Epithelial cell of proximal tubule (primary cell): ENCODE results near the gene SIX6. TPM values are rescaled to one million over a fixed set of nuclear protein-coding genes. Genes with fewer than 3 reads are reported as not detected.

Experiments used
- DNase-seq: peaks from one replicate; pipeline ENCODE4 v3.0.0-alpha.2; 2011; ENCODE audit warnings: low read depth
- H3K4me3 ChIP-seq: 2 replicates; pipeline ENCODE4 v1.5.1; 2011; ENCODE audit warnings: low read depth, mild to moderate bottlenecking, low read length
- total RNA-seq: library from RNA; depleted of rRNA; stranded (reverse); fragments of >200 nt; gene quantifications from 2 replicates; pipeline ENCODE4 v1.2.3, GENCODE V29; 2015
- TF ChIP-seq, protein P1 (sequence below): conservative IDR thresholded peaks from 2 replicates; pipeline ENCODE4 v1.5.1; 2012; ENCODE audit warnings: low read depth, mild to moderate bottlenecking, low read length

Gene SIX6
- total RNA-seq, 1 donor from 2014 or later = not detected

- TF ChIP-seq, protein P1, sequence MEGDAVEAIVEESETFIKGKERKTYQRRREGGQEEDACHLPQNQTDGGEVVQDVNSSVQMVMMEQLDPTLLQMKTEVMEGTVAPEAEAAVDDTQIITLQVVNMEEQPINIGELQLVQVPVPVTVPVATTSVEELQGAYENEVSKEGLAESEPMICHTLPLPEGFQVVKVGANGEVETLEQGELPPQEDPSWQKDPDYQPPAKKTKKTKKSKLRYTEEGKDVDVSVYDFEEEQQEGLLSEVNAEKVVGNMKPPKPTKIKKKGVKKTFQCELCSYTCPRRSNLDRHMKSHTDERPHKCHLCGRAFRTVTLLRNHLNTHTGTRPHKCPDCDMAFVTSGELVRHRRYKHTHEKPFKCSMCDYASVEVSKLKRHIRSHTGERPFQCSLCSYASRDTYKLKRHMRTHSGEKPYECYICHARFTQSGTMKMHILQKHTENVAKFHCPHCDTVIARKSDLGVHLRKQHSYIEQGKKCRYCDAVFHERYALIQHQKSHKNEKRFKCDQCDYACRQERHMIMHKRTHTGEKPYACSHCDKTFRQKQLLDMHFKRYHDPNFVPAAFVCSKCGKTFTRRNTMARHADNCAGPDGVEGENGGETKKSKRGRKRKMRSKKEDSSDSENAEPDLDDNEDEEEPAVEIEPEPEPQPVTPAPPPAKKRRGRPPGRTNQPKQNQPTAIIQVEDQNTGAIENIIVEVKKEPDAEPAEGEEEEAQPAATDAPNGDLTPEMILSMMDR = no peak
- no peak for DNase-seq
These were observed 18.7 kb upstream of the SIX6 start for GRCh38 chr14:60490270-60490669.

DNA sequence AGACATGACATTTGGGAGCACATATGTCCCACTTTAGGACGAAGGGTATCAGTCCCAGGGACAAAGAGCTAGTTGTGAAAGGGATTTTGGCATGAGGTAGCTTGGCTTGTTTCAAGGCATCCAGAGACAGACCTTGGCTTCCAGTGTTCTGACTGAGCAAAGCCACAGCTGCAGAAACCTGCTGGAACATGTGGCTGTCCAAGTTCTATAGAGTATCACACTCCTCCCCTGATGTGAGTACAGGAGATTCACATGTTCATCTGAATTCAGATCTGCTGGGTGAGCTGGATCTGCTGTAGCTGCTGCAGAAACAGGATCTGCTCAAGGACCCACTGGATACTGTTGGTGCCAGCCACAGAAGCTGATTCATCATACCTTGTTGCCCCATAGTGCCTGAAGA, 13.0 kb upstream of the SIX6 start:
- no peak for DNase-seq
- TF ChIP-seq, protein P1 = no peak

More at GRCh38 chr14:60490270-60490669, 18.7 kb upstream of the SIX6 start:
- H3K4me3 ChIP-seq = no peak overlapping the region

DNA sequence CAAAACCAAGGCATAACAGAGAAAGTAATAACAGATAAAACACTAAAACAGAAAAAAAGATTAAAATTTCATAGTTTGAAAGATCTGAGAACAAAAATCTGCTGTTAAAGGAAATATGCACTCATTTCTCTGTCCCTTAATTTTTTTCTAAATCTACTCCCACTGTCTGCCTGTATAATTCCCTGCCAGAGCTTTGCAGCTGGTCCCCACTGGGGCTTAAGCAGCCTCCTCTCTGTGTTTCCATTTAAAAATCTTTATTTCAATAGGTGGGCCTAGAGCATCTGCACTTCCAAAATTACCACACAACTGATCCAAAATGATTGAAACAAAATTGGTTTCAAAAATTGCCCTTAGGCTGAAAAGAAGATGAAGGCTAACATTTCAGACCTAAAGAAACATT, 6.4 kb upstream of the SIX6 start:
- DNase-seq = no peak
- TF ChIP-seq, protein P1 = no peak
- no peak overlapping the region for H3K4me3 ChIP-seq

More for the DNA sequence above, 13.0 kb upstream of the SIX6 start:
- no peak overlapping the region for H3K4me3 ChIP-seq

DNA sequence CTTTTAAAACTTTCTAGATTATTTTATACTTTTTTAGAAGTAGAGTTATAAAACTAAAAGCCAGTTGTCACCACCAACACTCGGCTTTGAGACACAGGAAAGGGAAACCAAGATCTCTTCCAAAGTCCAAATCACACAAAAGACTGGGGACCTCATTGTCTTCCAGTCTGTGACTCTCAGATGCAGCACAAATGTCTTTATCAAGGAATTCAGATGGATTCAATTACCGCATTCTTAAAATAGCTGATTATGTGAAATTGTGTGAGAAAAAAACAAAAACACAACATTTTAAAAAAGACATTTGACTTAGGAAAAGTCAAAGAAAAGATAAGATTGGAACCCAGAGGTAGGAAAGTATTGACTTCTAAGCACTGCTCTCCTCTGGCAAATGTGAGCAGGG, 3.5 kb upstream of the SIX6 start:
- TF ChIP-seq, protein P1 = no peak
- DNase-seq = no peak

DNA sequence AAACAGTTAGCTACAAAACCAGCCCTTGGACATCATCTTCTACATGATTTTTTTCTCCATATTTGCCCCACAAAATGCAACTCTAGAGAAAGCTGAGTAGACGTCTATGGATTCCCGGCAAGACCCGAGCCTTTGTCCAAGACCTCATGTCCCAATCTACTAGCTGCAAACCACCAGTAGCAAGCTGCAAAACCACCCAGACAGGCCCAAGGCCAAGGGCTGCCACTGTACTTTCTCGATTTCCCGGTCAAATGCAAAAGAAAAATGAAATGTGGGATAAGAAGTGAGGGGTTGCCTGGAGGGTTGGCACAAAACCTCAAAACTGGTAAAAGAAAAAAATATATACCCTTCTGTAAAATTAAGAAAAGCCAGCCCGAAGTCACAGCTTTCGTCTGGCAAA, 2.9 kb upstream of the SIX6 start:
- H3K4me3 ChIP-seq = no peak overlapping the region
- no peak for DNase-seq
- TF ChIP-seq, protein P1 = no peak

More for the DNA sequence above, 3.5 kb upstream of the SIX6 start:
- H3K4me3 ChIP-seq = no peak overlapping the region

- no peak overlapping the region for H3K4me3 ChIP-seq
- TF ChIP-seq, protein P1 = no peak
These were observed 2.4 kb upstream of the SIX6 start for GRCh38 chr14:60506462-60506984.

More at GRCh38 chr14:60506462-60506984, 2.4 kb upstream of the SIX6 start:
- no peak for DNase-seq
